Right lobe of liver (tissue), 6 donors: ENCODE data around the gene PIGL. TPM values are rescaled to one million over a fixed set of nuclear protein-coding genes. Genes with fewer than 3 reads are reported as not detected.

Experiments
- ATAC-seq, 4 donors: fragments of 200-7000 bp; cut with Tn5 transposase; one replicate each; pipeline ENCODE4 v1.9.1; 2020; ENCODE audit warnings: mild to moderate bottlenecking in 4 of 4, moderate library complexity in 4 of 4
- DNase-seq, 3 donors: peaks; one replicate each; pipeline ENCODE4 v3.0.0-alpha.2; 2020
- H3K27ac ChIP-seq, 3 donors: fragments of 200-600 bp; one replicate each; pipeline ENCODE4 v1.8.0; 2022
- H3K27me3 ChIP-seq, 2 donors: fragments of 200-600 bp; one replicate each; pipeline ENCODE4 v1.8.0; 2022
- H3K36me3 ChIP-seq, 4 donors: fragments of 200-600 bp; sonication (generic) in 1 of 4; one replicate each; pipeline versions ENCODE4 v1.5.1 to v1.8.0; 2017 to 2022; ENCODE audit warnings: control low read depth in 1 of 4
- H3K4me1 ChIP-seq, 4 donors: fragments of 200-600 bp; sonication (generic) in 1 of 4; one replicate each; pipeline versions ENCODE4 v1.5.1 to v1.8.0; 2017 to 2022; ENCODE audit warnings: control low read depth in 1 of 4
- H3K4me3 ChIP-seq, 3 donors: fragments of 200-600 bp; one replicate each; pipeline ENCODE4 v1.8.0; 2022
- H3K9me3 ChIP-seq, 4 donors: fragments of 200-600 bp; sonication (generic) in 1 of 4; one replicate each; pipeline versions ENCODE4 v1.5.1 to v1.8.0; 2017 to 2022; ENCODE audit warnings: control low read depth in 1 of 4
- CTCF ChIP-seq, 4 donors: fragments of 200-600 bp in 3 of 4; fragments of 450-650 bp in 1 of 4; IDR thresholded peaks; one replicate each; pipeline versions ENCODE4 v1.5.1 to v1.8.0; 2016 to 2022; ENCODE audit warnings: antibody characterized with exemption in 4 of 4, mild to moderate bottlenecking in 2 of 4
- POLR2A ChIP-seq: fragments of 450-650 bp; IDR thresholded peaks from one replicate; pipeline ENCODE4 v1.6.1; 2017; ENCODE audit warnings: antibody characterized with exemption, mild to moderate bottlenecking
- WGBS: methylation state at CpG from one replicate; pipeline ENCODE4 v1.1.6; 2018; ENCODE audit warnings: low coverage, low lambda C conversion rate; ENCODE audit not compliant: insufficient coverage; ENCODE audit errors: missing lambda C conversion rate; 5-methylcytosine and 5-hydroxymethylcytosine counted together
- intact Hi-C, 2 donors: fragments of 100-400 bp; cut with DNase I; formaldehyde crosslinking; loops; one replicate each; pipeline versions ENCODE4 v1.11.2 to v1.14.1; 2022
- total RNA-seq, 6 experiments: library from RNA; depleted of rRNA in 2 of 6; stranded (reverse); fragments of >200 nt in 2 of 6; fragmentation: NEBNext Ultra II Directional in 3 of 6; extraction: Animal tissue kit (Norgen Biotek cat#: 25700) in 3 of 6; gene quantifications; one replicate each; pipeline versions ENCODE4 v1.1.0 to v1.2.4, GENCODE V29; 2016 to 2023
- donor health status: DM: no; HTN: yes; CAD: no.
- donor health status: DM: no; HTN: no; CAD: no.
- donor health status: DM: no; HTN: no; CAD: no.
- donor health status: DM: no; HTN: yes; CAD: no.
- donor health status: DM: no; HTN: yes; CAD: no.

Gene PIGL
- total RNA-seq, 6 experiments from 2014 or later: 8.5 to 29.7 (median 14.9) TPM

GRCh38 chr17:16250635-16251034, 33.6 kb downstream of the PIGL start:
- H3K27ac ChIP-seq: no peak overlapping the region
- peaks cover 0 to 19% (median 4%) of the 10 kb centered on the region in 4 donors for H3K4me1 ChIP-seq
- no peaks in the 10 kb centered on the region for H3K9me3 ChIP-seq
- no peaks in the 10 kb centered on the region for H3K36me3 ChIP-seq
- DNase-seq: no peak
- peak in 1 of 4 donors; percentile 51 for ATAC-seq
- WGBS: 85% methylated on average over 1 of the region's 1 CpG
- intact Hi-C loops: no loop called here
- no peak overlapping the region for H3K4me3 ChIP-seq
- TF ChIP-seq CTCF (IDR thresholded peaks at IDR 0.05) (no peak), POLR2A (no peak)
- no peaks in the 10 kb centered on the region for H3K27me3 ChIP-seq

- 81% methylated on average over 5 of the region's 6 CpGs for WGBS
- intact Hi-C loops: no loop called here
- TF ChIP-seq POLR2A (no peak), CTCF (IDR thresholded peaks at IDR 0.05) (no peak)
- Histone ChIP-seq H3K36me3 (no peaks in the 10 kb centered on the region), H3K27ac (no peak overlapping the region), H3K4me3 (no peak overlapping the region), H3K4me1 (peaks cover 0 to 21% (median 4%) of the 10 kb centered on the region in 4 donors), H3K27me3 (no peaks in the 10 kb centered on the region), H3K9me3 (no peaks in the 10 kb centered on the region)
- ATAC-seq (no peak), DNase-seq (no peak)
Observed at GRCh38 chr17:16251043-16251442, 34.0 kb downstream of the PIGL start.

- no peak overlapping the region for H3K4me3 ChIP-seq
- no peaks in the 10 kb centered on the region for H3K9me3 ChIP-seq
- H3K36me3 ChIP-seq: no peaks in the 10 kb centered on the region
- ATAC-seq (no peak), DNase-seq (no peak)
- intact Hi-C loops: no loop called here
- no peak overlapping the region for H3K27ac ChIP-seq
- no peak for TF ChIP-seq CTCF (IDR thresholded peaks at IDR 0.05)
- no peak for TF ChIP-seq POLR2A
- H3K4me1 ChIP-seq: peaks cover 0 to 25% (median 4%) of the 10 kb centered on the region in 4 donors
- WGBS: 89% methylated on average over 1 of the region's 1 CpG
- H3K27me3 ChIP-seq: no peaks in the 10 kb centered on the region
Observed at GRCh38 chr17:16251556-16251955, 34.5 kb downstream of the PIGL start.

GRCh38 chr17:16254773-16255400, 37.9 kb downstream of the PIGL start:
- TF ChIP-seq CTCF (IDR thresholded peaks at IDR 0.05) (no peak), POLR2A (no peak)
- Histone ChIP-seq H3K4me3 (no peak overlapping the region), H3K36me3 (no peaks in the 10 kb centered on the region), H3K27ac (peak overlapping the region; percentile 66 to 75 (median 70)), H3K9me3 (no peaks in the 10 kb centered on the region), H3K4me1 (peaks cover 0 to 22% (median 4%) of the 10 kb centered on the region in 4 donors), H3K27me3 (no peaks in the 10 kb centered on the region)
- intact Hi-C loops: no loop called here
- peak in 2 of 4 donors; percentile 19 to 36 for ATAC-seq
- DNase-seq: no peak
- 74% methylated on average over 9 of the region's 9 CpGs for WGBS
